Measurements from ENCODE around the gene PRR15L.

- TF ChIP-seq YY1 (IDR thresholded peaks at IDR 0.05; ENCODE audit: insufficient read depth, insufficient read length) = no peak
- no peak for TF ChIP-seq ZNF274 (IDR thresholded peaks at IDR 0.05; ENCODE audit: low read depth, low read length)
These were observed 44.7 kb upstream of the PRR15L start for GRCh38 chr17:48002266-48002915.
